ENCODE measurements around the gene PSMA6.

- TF ChIP-seq CTCF (IDR thresholded peaks at IDR 0.05; ENCODE audit: low read length) (no peak), EZH2 (optimal IDR thresholded peaks at IDR 0.05; ENCODE audit: low read depth, low read length) (no peak)
These were observed 4.4 kb downstream of the PSMA6 start for GRCh38 chr14:35296545-35296944.

Measured in MM.1S (cell line).